HG02973 (cell line): ENCODE results near the gene DCANP1.

ENCODE experiments used
- ATAC-seq: cut with Tn5 transposase; IDR thresholded peaks from one replicate; pipeline ENCODE4 v1.9.1; 2021; ENCODE audit warnings: moderate library complexity; ENCODE audit not compliant: unreplicated experiment

Gene DCANP1

DNA sequence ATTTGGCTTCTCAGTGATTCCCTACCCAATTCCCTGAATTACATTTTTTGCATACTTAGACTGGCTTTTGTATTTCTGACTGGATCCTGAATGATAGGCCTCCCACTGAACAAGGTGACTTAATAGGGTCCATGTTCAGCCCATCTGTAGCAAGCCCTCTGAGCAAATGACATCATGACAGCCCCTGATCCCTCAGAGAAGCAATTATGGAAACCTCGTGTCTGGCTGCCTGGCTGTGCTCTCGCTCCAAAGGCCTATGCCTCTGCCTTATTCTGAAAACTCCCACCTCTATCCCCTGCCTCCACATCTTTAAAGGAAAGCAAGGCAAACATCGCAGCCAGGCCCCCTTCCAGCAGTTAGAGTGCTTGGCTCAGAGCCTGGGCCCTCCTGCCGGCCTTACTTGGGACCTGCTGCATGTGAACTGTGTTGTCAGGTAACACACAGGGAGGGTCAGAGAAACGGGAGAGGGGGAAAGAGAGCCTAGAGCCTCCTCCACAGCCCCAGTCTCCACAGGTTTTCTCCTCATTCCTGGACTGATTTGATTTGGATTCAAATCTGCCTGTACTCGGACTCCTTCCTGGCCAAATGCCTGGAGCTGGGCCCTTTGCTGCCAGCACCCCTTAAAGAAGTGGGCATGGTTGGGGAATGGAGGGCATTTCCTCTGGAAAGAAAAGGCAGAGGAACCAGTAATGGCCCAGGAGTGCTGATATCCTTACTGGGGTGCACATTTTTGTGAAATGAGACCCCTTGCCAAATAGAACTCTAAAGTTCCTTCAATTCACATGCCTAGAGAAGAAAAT, 3.8 kb downstream of the DCANP1 start:
- no peak for ATAC-seq

DNA sequence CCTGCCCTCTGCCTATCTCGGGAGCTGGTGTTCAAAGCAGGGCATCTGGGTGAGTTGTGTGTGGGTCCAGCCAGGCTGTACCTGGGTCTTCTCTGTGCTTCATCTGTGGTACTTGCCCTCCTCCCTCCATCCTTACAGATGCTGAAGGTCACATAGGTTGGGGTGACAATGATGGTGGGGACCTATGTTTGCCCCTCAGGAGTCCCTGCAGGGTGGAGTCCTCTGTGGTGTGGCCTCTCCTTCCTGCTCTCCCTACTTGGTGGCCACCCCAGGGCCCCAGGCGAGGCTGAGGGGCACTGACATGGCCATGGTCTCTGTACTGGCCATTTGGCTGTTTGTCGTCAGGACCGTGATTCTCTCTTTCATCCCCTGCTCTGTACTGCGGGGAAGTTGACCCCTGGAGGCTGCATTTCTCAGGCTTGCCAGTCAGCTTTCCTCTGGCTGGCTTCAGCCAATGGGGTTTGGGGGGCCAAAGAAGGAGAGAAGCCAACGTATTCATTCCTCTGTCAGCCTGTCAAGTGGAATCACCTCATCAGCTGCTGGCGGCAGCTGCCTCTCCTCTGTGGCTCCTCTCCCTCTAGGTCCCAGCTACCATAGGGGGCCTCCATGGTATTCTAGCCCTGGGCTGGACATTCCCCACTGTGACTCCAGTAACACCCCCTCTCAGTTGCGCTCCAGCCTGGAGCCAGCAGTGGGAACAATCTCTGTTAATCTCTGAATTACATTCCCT, 4.6 kb downstream of the DCANP1 start:
- no peak for ATAC-seq

DNA sequence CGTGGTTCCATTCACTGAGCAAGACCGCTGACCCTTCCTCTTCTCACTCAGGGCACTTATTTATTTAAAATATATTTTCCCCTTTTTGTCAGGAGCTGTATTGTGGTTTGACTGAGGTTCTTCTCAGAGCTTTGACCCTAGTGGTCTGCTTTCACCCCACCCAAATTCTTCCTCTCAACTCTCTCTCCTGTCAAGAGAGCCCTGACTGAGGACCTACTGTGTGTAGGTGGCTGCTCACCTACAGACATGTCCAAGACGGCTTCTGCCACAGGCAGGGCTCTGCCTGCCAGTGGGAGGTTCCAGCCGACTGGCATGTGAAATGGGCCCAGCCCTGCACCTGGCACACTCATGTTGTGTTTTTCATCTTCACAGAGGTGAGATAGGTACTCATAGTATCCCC, 5.2 kb downstream of the DCANP1 start:
- ATAC-seq = no peak

DNA sequence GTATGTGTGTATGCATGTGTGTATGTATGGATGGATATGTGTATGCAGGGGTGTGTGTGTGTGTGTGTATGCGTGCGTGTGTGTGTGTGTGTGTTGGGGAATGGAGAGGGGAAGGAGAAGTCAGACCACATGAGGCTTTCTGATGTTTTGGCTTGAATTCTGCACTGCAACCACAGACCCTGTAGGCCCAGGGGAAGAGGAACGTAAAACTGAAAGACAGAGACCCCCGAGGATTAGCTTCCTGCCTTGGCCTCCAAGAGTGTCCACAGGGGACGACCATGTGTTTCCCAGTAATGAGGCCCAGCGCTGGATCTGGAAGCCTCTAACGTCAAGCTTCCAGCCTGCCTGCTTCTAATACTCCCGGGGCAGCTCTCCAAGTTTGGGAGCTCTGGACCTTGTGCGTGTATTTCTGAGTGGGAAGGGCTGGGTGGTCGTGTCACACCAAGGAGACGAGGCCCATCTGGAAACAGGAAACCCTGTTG, 5.8 kb downstream of the DCANP1 start:
- no peak for ATAC-seq

DNA sequence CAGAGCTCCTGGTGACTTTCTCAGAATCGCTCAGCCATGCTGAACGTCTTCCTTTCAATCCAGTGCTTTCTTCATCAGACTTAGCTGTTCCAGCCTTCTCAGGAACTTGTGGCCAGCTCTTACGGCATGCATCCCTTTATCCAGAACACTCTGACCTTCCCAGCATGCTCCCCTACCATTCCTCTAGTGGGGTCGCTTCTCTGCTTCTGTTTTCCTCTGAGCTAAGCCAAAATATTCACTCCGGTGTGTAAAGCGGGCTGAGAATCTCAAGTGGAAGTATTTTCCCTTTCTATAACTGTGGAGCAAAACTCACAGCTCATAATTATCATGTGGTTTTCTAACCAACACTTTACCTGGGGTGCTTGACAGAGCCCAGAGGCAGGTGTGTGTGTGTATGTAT, 6.2 kb downstream of the DCANP1 start:
- ATAC-seq = no peak

DNA sequence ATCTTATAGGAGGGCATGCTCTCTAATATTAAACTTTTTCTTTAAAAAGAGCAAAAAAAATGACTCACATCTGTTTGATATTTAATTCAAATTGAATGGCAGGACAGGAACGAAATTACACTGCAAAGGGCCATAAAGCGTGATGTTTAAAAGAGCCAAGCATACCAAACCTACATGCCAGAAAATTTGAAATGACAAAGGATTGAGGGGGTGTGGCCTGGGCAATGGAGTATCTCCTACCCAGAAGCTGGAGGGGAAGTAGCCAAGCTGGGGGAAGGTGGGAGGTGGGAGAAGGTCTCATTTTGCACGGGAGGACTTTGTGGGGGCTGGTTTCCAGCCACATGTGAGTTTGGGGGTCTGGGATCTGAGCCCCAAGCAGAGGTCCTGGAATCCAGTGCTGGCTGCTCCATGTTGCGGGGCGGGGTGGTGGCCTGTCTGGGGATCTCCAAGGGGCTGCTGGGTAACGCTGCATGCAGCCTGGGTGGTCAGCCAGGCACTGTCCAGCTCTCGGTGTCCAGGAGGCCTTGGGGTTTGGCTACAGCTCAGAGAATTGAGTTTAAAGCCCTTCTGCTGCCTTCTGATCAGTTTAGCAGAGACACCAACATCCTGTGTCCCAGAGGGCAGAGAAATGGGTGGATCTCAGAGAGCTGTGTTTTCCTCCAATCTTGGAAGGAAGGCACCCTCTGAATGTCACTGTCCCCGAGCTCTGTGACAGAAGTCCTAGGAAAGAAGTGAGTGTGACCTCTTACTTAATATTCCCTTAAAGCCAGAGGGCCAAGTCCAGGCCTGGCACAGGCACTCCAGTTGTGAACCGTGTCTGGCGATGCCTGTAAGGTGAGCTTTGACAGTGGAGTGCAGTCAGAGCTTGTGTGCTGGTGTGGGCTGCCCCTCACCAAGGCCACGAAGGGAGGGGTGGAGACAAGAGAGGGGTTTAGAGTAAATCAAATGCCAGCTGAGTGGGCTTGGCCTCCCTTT, 7.6 kb downstream of the DCANP1 start:
- no peak for ATAC-seq

DNA sequence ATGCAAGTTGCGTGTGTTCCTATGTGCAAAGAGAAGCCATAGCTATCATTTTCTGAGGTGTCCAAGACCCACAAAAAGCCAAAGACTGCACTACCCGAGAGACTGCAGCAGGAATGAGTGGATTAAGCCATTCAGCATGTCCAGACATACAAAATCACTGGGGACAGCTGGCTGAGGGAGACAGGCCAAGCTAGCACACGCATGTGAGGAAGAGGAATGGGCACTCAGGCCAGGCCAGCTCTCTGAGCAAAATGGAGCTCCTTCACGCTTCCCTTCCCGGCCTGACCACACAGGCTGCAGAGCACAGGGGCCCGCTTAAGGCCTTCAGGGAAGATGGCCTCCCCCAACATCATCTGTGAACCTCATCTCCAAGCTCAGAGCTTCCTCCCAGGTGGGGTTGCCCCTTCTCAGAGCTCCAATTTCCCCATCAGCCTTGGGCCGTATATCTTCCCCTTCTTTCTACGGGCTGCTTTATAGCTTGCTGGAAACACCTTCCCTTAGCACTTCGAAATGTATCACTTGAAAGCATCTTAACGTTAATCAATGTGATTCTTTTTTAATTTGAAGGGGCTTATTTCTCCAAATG, 8.4 kb downstream of the DCANP1 start:
- no peak for ATAC-seq

DNA sequence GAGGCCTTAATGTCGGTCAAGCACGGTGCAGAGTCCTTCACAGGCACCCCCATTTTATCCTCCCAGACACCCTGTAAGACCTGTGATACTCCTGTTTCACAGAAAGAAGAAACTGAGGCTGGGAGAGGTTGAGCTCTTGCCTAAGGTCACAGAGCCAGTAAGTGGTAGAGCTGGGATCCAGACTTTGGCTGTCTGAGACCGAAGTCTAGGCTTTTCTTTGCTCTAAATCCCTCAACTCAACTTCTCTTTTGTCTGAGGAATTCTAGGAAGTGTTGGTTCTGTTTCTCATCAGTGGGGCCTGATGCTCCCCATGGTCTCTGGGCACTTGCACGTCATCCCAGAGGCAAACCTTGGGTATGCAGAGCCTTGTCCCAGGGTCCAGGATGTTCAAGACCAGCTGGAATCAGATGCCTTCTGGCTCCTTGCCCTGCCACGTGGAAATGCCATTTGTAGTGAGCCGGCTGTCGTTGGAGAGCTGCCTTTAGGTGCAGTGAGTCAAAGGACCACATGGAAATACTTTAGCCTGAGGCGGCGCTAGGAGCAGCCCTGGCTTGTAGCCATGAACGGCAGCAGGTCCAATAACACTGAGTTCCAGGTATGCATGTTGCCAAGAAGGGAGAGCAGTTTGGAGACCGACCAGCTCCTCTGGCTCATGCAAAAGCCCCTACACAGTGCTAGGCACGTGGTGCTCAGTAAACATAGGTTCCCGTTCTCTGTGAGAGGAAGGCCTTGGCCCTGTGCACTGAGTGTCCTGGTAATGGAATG, 9.2 kb downstream of the DCANP1 start:
- ATAC-seq = no peak

DNA sequence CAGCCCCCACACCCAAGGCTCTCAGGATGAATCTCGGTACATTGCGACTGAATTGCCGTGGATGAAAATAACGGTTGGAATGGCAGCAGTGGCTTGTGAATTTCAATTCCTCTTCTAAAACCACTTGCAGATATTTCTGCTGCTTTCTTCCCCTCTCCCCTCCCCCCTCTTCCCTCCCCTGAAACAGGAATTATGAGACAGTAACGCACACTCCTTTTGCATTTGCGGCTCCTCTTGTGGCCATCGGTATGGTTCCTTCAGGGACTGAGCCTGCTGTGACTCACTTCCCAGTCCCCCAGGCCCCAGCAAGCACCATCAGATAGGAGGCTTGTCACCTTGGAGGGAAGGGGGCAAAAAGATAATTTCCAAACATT, 9.7 kb downstream of the DCANP1 start:
- ATAC-seq = no peak

DNA sequence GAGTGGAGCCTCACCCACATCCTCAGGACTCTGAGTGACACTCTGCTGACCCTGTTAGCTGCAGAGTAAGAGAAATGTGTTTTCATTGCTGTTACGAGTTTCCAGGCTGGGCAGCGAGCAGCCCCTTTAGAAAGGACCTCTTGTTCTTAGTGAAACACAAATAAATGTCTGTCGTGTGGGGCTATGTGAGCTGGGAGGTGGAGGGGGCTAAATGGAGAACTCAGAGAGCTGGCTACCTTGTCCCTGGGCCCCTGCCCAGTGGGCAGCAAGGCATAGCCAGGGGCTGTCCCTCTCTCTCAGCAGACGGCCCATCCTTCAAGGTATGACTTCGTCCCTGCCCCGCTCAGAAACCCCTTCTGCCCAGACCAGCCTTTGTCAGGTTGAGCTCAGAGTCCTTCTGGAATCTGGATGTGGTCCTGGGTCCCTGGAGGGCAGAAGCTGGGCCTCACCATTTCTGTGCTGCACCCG, 10.2 kb downstream of the DCANP1 start:
- ATAC-seq = no peak

DNA sequence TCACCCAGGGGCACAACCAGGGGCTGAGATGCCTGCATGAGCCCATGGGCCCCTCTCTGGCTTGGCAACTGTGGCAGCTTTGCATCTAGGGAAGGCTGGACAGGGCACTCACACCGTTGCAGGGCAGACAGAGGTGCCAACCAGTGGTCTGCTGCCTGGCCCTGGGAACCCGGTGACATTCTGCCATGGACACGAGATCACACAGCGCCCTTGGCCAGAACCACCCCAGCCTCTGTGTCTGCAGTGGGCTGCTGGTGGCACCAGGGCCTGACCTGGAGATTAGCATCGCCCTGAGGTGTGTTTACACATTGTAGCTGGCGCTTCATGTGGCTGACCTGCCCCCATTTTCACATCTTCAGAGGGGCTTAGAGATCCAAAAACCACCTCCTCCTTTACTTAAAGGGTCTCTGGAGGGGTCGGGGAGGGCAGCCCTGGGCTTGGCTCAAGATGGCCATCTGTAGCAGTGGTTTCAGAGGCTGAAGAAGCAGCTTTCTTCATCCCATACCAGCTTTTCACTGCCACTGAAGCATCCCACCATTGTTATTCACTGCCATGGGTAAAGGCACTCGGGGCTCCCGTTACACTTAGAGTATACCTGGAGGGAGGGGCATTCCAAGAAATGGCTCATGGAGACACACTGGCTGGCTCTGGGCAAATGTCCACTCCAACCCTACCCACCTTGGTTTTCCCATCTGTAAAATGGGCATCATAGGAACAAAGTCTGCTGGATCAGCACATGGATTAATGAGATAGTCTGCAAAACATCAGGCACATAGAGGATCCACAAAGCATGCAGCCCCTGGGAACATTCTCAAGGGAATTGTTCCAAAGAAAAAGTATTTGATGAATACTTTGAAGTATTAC, 11.4 kb downstream of the DCANP1 start:
- ATAC-seq = no peak

DNA sequence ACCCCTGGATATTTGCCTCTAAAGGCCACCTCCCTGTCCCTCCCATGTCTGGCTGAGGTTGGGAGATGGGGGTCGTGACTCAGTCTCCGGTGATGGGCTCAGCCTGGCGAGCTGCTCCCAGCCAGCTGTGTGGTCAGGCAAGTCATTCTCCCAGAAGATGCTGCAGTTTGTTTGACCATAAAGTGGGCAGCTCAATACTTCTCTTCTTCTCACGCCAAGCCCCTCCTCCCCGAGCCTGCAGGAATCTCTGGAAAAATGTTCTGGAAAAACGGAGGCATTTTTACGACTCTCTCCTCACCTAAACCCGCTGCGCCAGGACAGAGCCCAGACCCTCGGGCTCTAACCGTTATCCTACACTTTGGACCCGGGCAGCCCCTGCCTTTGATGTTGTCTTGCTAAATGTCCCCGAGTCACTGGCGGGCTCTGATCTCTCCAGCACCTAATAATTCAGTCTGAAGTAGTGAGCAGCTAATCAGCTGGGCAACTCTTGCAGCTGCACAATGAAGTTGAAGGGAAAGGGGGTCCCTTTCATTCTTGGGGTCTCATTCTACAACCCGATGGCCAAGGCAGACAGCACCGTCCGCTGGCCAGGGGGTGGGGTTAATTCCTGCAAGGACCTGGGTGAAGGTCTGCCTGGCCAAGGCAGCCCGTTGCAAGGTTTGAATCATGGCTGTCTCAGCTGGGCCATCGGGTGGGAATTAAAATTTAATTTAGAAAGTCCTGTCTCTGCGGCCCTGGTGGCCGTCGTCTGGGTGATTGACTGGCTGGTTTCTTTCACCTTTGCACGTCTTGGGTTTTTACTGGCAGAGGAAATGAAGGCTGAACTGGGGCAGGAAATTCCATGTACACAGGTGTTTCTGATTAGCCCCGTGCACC, 12.3 kb downstream of the DCANP1 start:
- no peak for ATAC-seq

DNA sequence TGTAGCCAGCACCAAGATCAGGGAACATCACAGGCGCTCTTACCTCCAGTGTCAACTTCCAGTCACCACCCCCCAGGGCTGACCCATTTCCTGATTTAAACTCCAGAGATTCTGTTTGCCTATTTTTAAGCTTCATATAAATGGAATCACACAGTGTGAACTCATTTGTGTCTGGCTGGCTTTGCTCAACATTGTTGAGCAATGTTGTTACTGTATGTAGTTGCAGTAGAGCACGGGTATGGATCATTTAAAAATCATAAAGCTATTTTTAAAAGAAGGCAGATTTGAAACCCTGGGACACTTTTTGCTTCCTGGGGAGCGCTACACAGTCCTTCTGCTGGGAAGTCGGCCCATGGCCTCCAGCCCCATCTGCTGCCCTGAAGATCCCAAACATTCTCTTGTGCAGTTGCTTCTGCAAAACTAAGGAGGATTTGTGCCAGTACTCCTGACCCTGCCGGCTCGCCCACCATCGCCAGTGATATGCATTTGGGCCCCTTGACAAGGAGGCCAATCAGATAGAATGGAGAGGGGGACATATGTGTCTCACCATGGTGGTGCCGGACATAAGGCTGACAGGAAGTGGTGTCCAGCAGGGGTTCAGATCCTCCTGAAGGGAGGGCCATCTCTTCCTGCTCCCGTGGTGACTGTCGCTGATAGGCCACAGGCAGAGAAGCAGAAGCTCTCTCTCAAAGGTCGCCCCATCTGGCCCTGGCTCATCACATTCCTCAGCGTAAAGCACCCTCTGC, 13.3 kb downstream of the DCANP1 start:
- no peak for ATAC-seq

DNA sequence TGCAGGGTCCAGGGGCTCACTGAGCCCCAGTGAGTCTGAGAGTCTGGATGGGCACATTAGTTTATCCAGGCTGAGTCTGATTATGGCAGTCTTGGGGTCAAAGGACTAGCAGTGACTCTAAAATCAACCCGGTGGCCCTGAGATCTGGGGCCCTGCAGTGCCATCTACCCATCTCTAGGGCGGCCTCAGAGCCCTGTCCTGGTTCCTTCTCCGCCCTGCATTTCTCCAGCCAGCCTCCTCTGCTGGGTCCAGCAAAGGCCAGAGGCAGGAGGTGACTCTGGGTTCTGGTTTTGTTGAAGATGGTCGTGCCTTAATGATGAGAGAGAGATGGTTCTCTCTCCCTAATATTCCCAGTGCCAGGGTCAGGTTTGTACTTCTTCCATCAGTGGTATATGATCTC, 15.0 kb downstream of the DCANP1 start:
- no peak for ATAC-seq

DNA sequence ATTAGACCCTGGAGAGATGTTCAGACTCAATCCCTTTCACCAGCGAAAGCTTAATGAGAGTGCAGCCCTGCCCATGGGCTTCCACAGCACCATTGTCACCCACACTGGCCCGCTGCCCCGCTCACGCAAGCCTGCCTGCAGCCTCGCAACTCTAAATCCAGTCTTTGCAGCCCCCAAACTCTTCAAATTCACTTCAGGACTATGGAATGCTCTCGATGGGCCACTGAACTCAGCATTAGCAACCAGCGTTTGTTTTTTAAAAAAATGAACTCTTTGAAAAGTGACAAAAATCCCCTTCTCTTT, 17.1 kb downstream of the DCANP1 start:
- ATAC-seq = no peak

DNA sequence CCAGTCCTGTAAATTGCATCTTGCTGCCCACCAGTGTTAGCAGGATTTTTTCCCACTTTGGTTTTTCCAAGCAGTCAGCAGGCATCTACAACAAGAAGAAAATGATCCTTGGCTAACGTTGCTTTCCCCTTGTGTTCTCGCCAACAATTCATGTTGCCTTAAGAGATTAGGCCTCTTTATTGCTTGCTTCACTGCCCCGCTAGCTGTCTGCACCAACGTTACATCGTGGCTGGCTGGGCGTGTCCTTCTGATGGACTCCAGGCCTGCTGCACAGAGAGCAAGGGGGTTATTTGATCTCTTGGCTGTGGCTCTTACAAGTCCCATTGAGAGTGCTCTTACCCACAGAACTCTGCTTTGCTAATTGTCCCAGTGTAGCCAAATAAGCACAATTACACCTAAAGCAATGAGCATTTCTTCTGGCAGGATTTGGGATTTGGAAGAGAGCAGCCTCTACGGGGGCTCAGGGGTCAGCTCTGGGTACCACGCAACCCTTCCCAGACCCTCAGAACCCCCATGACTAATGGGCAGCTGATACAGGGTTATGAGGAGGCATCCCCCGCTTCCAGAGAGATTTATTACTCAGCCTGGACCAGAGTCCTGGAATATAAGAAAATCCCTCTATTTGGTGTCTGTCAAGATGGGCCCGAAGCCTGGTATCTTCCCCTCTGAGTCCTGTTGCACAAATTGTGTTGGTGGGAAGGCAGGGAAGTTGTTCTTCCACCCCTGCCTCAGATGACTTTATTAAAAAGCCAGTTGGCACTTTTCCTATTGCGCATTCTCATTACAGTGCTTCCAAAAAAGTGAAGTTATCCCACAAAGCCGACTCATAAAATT, 17.6 kb downstream of the DCANP1 start:
- ATAC-seq = no peak

DNA sequence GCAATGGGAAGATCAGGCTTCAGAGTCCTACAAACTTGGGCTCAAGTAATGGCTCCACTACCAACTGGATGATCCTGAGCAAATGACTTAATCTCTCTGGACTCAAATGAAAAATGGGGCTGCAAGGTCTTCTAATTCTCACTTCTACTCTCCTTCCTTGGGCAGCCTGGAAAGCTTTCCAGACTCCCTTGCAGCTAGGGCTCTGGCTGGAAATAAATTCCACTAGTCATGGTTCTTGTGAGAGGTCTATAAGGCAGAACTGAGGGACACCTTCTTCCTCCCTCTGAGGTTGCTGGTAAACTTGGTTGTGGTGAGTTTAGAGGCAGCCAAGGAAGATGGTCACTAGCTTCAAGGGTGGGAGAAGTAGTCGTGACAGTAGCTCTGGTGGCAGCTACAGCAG, 18.6 kb downstream of the DCANP1 start:
- no peak for ATAC-seq
